CD4-positive, alpha-beta T cell treated with Interleukin-6 at 100 ng/mL for 8 hours (primary cell): ENCODE measurements around the gene OSTF1.

Experiments
- DNase-seq: peaks from one replicate; pipeline ENCODE4 v3.0.0-alpha.2; 2020; ENCODE audit warnings: mixed read lengths, low spot score

Gene OSTF1

GRCh38 chr9:75087824-75088645, at the start of gene OSTF1, which contains the start of gene NMRK1:
Gene OSTF1 (plus strand): TSS chr9:75088514. CDS start chr9:75088693, 179 bp downstream.
Gene NMRK1 (minus strand): TSS chr9:75088155. CDS start chr9:75083115, 5,040 bp downstream.
- DNase-seq: peak; percentile 93

- DNase-seq: no peak
Measured at GRCh38 chr9:75039009-75039408, 49.3 kb upstream of the OSTF1 start.

GRCh38 chr9:75039801-75040200, 48.5 kb upstream of the OSTF1 start:
- DNase-seq: no peak

- no peak for DNase-seq
Measured at GRCh38 chr9:75041041-75041440, 47.3 kb upstream of the OSTF1 start.

GRCh38 chr9:75046725-75047345, 41.5 kb upstream of the OSTF1 start:
- no peak for DNase-seq

GRCh38 chr9:75047506-75047905, 40.8 kb upstream of the OSTF1 start:
- no peak for DNase-seq

GRCh38 chr9:75051285-75051684, 37.0 kb upstream of the OSTF1 start:
- DNase-seq: no peak

GRCh38 chr9:75053869-75054268, 34.4 kb upstream of the OSTF1 start:
- no peak for DNase-seq

- DNase-seq: no peak
Measured at GRCh38 chr9:75054368-75055001, 33.8 kb upstream of the OSTF1 start.

- no peak for DNase-seq
Measured at GRCh38 chr9:75061169-75061568, 27.1 kb upstream of the OSTF1 start.

GRCh38 chr9:75063556-75064305, 24.6 kb upstream of the OSTF1 start:
- DNase-seq: no peak

GRCh38 chr9:75064307-75065025, 23.8 kb upstream of the OSTF1 start:
- no peak for DNase-seq

- DNase-seq: no peak
Measured at GRCh38 chr9:75065510-75065909, 22.8 kb upstream of the OSTF1 start.

- DNase-seq: no peak
Measured at GRCh38 chr9:75067894-75068293, 20.4 kb upstream of the OSTF1 start.

GRCh38 chr9:75069171-75069570, 19.1 kb upstream of the OSTF1 start:
- DNase-seq: no peak

GRCh38 chr9:75071530-75072122, 16.7 kb upstream of the OSTF1 start:
- DNase-seq: peak; percentile 44

- no peak for DNase-seq
Measured at GRCh38 chr9:75072895-75073294, 15.4 kb upstream of the OSTF1 start.

GRCh38 chr9:75081632-75082031, 6.7 kb upstream of the OSTF1 start:
- no peak for DNase-seq

- DNase-seq: peak; percentile 27
Measured at GRCh38 chr9:75083188-75083970, 4.9 kb upstream of the OSTF1 start.

- no peak for DNase-seq
Measured at GRCh38 chr9:75084081-75084672, 4.1 kb upstream of the OSTF1 start.
